Body of pancreas (tissue), 4 donors: ENCODE data around the gene ATXN3L.

ENCODE experiments used
- POLR2A ChIP-seq, 3 donors: fragments of 450-650 bp; IDR thresholded peaks; one replicate each; pipeline ENCODE4 v1.6.1; 2016; ENCODE audit warnings: antibody characterized with exemption in 3 of 3, mild to moderate bottlenecking in 2 of 3
- TF ChIP-seq, protein P1 (sequence below), 7 experiments: fragments of 450-650 bp in 4 of 7; fragments of 200-600 bp in 3 of 7; sonication (generic) in 3 of 7; IDR thresholded peaks; one replicate each; pipeline ENCODE4 v1.5.1; 2016 to 2019; ENCODE audit warnings: antibody characterized with exemption in 7 of 7

DNA sequence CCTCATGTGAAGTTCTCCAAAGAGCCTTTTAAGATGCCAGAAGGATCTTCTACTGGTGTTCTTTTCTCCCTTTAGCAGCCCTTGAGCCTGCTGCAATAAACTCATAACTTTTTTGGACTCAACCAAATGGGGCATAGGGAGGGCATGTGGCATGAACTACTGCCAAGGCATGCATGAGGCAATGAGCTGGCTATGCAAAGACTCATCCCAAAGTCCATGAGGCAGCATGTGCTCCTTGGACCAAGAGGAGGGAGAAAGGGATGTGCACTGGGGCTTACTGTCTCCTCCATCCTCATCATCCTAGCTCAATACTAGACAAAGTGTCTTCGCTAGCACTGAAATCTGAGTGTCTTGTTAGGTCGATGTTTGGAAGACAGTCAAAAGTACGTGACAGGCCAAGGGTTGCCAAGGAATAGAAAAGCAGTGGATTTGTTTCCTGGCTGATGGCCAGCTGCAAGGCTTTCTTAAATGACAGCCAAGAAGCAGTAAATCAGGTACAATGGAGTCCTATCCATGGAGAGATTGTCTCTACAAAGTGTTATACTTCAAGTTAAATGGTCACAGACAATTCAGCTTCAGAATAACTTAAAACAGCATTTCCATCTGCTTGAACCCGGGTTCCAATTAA lies 44.5 kb upstream of the ATXN3L start:
- TF ChIP-seq, protein P1, sequence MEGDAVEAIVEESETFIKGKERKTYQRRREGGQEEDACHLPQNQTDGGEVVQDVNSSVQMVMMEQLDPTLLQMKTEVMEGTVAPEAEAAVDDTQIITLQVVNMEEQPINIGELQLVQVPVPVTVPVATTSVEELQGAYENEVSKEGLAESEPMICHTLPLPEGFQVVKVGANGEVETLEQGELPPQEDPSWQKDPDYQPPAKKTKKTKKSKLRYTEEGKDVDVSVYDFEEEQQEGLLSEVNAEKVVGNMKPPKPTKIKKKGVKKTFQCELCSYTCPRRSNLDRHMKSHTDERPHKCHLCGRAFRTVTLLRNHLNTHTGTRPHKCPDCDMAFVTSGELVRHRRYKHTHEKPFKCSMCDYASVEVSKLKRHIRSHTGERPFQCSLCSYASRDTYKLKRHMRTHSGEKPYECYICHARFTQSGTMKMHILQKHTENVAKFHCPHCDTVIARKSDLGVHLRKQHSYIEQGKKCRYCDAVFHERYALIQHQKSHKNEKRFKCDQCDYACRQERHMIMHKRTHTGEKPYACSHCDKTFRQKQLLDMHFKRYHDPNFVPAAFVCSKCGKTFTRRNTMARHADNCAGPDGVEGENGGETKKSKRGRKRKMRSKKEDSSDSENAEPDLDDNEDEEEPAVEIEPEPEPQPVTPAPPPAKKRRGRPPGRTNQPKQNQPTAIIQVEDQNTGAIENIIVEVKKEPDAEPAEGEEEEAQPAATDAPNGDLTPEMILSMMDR (IDR thresholded peaks at IDR 0.05), result no peak
- TF ChIP-seq POLR2A (IDR thresholded peaks at IDR 0.05), result no peak
